ENCODE results near the gene IL17RD. TPM values are rescaled to one million over a fixed set of nuclear protein-coding genes. Genes with fewer than 3 reads are reported as not detected.

IL17RD gene
- total and polyA plus RNA-seq, 2 of the 13 experiments (the other 11 are each of a cell fraction or from before 2014, with no cell fraction given), result 0.28 to 0.31 TPM

- TF ChIP-seq ZNF318 (CRISPR knock-in tag; IDR thresholded peaks at IDR 0.05), result no peak
- TF ChIP-seq ARID5B (CRISPR knock-in tag; IDR thresholded peaks at IDR 0.05), result peak; percentile 52; the same call in 1 of the 2 replicates
- TF ChIP-seq ESRRA (CRISPR knock-in tag; IDR thresholded peaks at IDR 0.05; ENCODE audit: low read depth), result 0 out of 2 replicates have a peak, but pooled peaks have one; percentile 31
- no peak for TF ChIP-seq GATAD1 (CRISPR knock-in tag; IDR thresholded peaks at IDR 0.05)
- TF ChIP-seq CHD4 (IDR thresholded peaks at IDR 0.05; ENCODE audit: borderline replicate concordance, low read length), result peak; percentile 73; the same call in 1 of the 2 replicates
- peak; percentile 47; the same call in 1 of the 2 replicates for TF ChIP-seq NR2C2 (CRISPR knock-in tag; IDR thresholded peaks at IDR 0.05; ENCODE audit: borderline replicate concordance)
- TF ChIP-seq ZNF572 (CRISPR knock-in tag; IDR thresholded peaks at IDR 0.05), result no peak
- TF ChIP-seq HNF4A (CRISPR knock-in tag; IDR thresholded peaks at IDR 0.05), result peak; percentile 82
- peak; percentile 62 for TF ChIP-seq TBX2 (CRISPR knock-in tag; IDR thresholded peaks at IDR 0.05; ENCODE audit: borderline replicate concordance)
- 0 out of 2 replicates have a peak, but pooled peaks have one; percentile 30 for TF ChIP-seq ZZZ3 (CRISPR knock-in tag; IDR thresholded peaks at IDR 0.05; ENCODE audit: borderline replicate concordance)
- TF ChIP-seq ZNF775 (CRISPR knock-in tag; IDR thresholded peaks at IDR 0.05; ENCODE audit: borderline replicate concordance), result 0 out of 2 replicates have a peak, but pooled peaks have one; percentile 71
- 0 out of 2 replicates have a peak, but pooled peaks have one; percentile 16 for TF ChIP-seq SOX13 (IDR thresholded peaks at IDR 0.05)
- TF ChIP-seq SOX13 (CRISPR knock-in tag; conservative IDR thresholded peaks at IDR 0.05 in 1 of 2, IDR thresholded peaks at IDR 0.05 in 1 of 2), result peak in 1 of 2 experiments; percentile 52; a peak in 1 of 4 replicates
- TF ChIP-seq ZMYM4 (CRISPR knock-in tag; IDR thresholded peaks at IDR 0.05), result peak; percentile 28; the same call in 1 of the 2 replicates
- peak; percentile 49; the same call in 1 of the 2 replicates for TF ChIP-seq RCOR2 (CRISPR knock-in tag; IDR thresholded peaks at IDR 0.05)
- peak; percentile 78; the same call in 1 of the 2 replicates for TF ChIP-seq PITX1 (CRISPR knock-in tag; IDR thresholded peaks at IDR 0.05)
- no peak for TF ChIP-seq FOXP1 (IDR thresholded peaks at IDR 0.05)
- TF ChIP-seq FOXP1 (CRISPR knock-in tag; IDR thresholded peaks at IDR 0.05), result no peak
Measured at GRCh38 chr3:57077630-57078343, 87.4 kb downstream of the IL17RD start (continued).

All from HepG2 (cell line).